H1 (cell line): ENCODE measurements around the gene THAP7. TPM values are rescaled to one million over a fixed set of nuclear protein-coding genes. Genes with fewer than 3 reads are reported as not detected.

Experiments used
- CTCF ChIA-PET: fragments of 300-600 bp; sonication (Branson Sonifier 250); formaldehyde crosslinking; loops from one replicate; lab custom pipeline; 2021; ENCODE audit not compliant: partially characterized antibody; lab: Charles Lee
- POLR2A ChIA-PET: fragments of 300-600 bp; sonication (Branson Sonifier 250); formaldehyde crosslinking; loops from one replicate; lab custom pipeline; 2021; ENCODE audit warnings: inconsistent platforms; ENCODE audit not compliant: partially characterized antibody; lab: Charles Lee
- DNase-seq, 2 experiments: peaks; one replicate each; pipeline versions ENCODE4 v3.0.0 to v3.0.0-alpha.2; 2010 to 2022; ENCODE audit warnings: low spot score in 2 of 2, low read depth in 1 of 2, mixed read lengths in 1 of 2
- FAIRE-seq: peaks from 2 replicates; lab custom pipeline; 2011; peaks lifted over from hg19 to GRCh38; lab: Jason Lieb, UNC
- H2AFZ ChIP-seq: 2 replicates; pipeline ENCODE4 v1.8.1; 2012; ENCODE audit warnings: low read length, inconsistent platforms
- H2AK5ac ChIP-seq: 2 replicates; pipeline ENCODE4 v1.6.1; 2013; ENCODE audit warnings: low read depth, low read length
- H2BK120ac ChIP-seq: replicated peaks from 2 replicates; pipeline ENCODE3; 2013; ENCODE audit warnings: low read depth, low read length, inconsistent platforms
- H2BK12ac ChIP-seq: 2 replicates; pipeline ENCODE4 v1.6.1; 2013; ENCODE audit warnings: low read depth, low read length
- H2BK15ac ChIP-seq: 2 replicates; pipeline ENCODE4 v1.6.1; 2013; ENCODE audit warnings: low read length
- H2BK20ac ChIP-seq: 2 replicates; pipeline ENCODE4 v1.6.1; 2013; ENCODE audit warnings: low read length
- H2BK5ac ChIP-seq: 2 replicates; pipeline ENCODE4 v1.6.1; 2013; ENCODE audit warnings: low read depth, low read length
- H3K14ac ChIP-seq: 2 replicates; pipeline ENCODE4 v1.6.1; 2013; ENCODE audit warnings: inconsistent platforms; ENCODE audit not compliant: insufficient read length
- H3K18ac ChIP-seq: 2 replicates; pipeline ENCODE4 v1.6.1; 2013; ENCODE audit warnings: low read length; ENCODE audit errors: extremely low read depth
- H3K23ac ChIP-seq: 2 replicates; pipeline ENCODE4 v1.6.1; 2013; ENCODE audit warnings: inconsistent platforms; ENCODE audit not compliant: insufficient read length
- H3K23me2 ChIP-seq: 2 replicates; pipeline ENCODE4 v1.6.1; 2013; ENCODE audit warnings: low read depth, low read length
- H3K27ac ChIP-seq: 2 replicates; pipeline ENCODE4 v1.6.1; 2011; ENCODE audit warnings: low read depth, low read length, inconsistent platforms
- H3K27me3 ChIP-seq, 4 experiments: replicated peaks in 1 of 4; 1 replicate in 1 of 4; 2 replicates in 3 of 4; pipeline versions ENCODE4 v1.6.1 to v1.8.1; 2011 to 2013; ENCODE audit warnings: low read length in 3 of 4, mild to moderate bottlenecking in 3 of 4, inconsistent platforms in 2 of 4, mixed read lengths in 2 of 4, moderate library complexity in 1 of 4; ENCODE audit not compliant: control insufficient read depth in 3 of 4, insufficient read depth in 3 of 4; ENCODE audit errors: extremely low read depth in 1 of 4
- H3K36me3 ChIP-seq, 4 experiments: 2 replicates each; pipeline versions ENCODE4 v1.6.1 to v1.8.1; 2011 to 2013; ENCODE audit warnings: mild to moderate bottlenecking in 4 of 4, low read length in 3 of 4, moderate library complexity in 2 of 4, control low read depth in 1 of 4, inconsistent platforms in 1 of 4; ENCODE audit not compliant: insufficient read depth in 4 of 4, control insufficient read depth in 2 of 4
- H3K4ac ChIP-seq: replicated peaks from 2 replicates; pipeline ENCODE3; 2013; ENCODE audit warnings: low read length, low read depth, mixed read lengths, inconsistent platforms; ENCODE audit not compliant: insufficient read length
- H3K4me1 ChIP-seq, 4 experiments: replicated peaks in 1 of 4; 1 replicate in 1 of 4; 2 replicates in 3 of 4; pipeline versions ENCODE4 v1.6.1 to v1.8.1; 2011 to 2013; ENCODE audit warnings: low read length in 3 of 4, inconsistent platforms in 2 of 4, mixed read lengths in 1 of 4; ENCODE audit not compliant: insufficient read depth in 4 of 4, control insufficient read depth in 3 of 4
- H3K4me2 ChIP-seq, 2 experiments: 2 replicates each; pipeline versions ENCODE4 v1.6.1 to v1.8.1; 2011 to 2013; ENCODE audit warnings: low read depth in 2 of 2, low read length in 2 of 2, control low read depth in 1 of 2, inconsistent platforms in 1 of 2, mild to moderate bottlenecking in 1 of 2; ENCODE audit not compliant: insufficient read depth in 1 of 2
- H3K4me3 ChIP-seq, 4 experiments: fragments of 200-600, 300-600 bp in 1 of 4; sonication (generic), shearing (Covaris generic), sonication (Bioruptor Twin) in 1 of 4; 2 replicates each; pipeline versions ENCODE4 v1.5.1 to v1.8.1; 2011 to 2016; ENCODE audit warnings: low read length in 4 of 4, low read depth in 3 of 4, control low read depth in 2 of 4, inconsistent platforms in 2 of 4, mild to moderate bottlenecking in 2 of 4, mixed read lengths in 1 of 4, moderate library complexity in 1 of 4; ENCODE audit not compliant: insufficient read depth in 2 of 4; ENCODE audit errors: extremely low read depth in 1 of 4
- H3K56ac ChIP-seq: replicated peaks from 2 replicates; pipeline ENCODE3; 2013; ENCODE audit warnings: low read depth, mild to moderate bottlenecking, mixed read lengths, low read length, inconsistent platforms; ENCODE audit not compliant: insufficient read length
- H3K79me1 ChIP-seq: 2 replicates; pipeline ENCODE4 v1.6.1; 2013; ENCODE audit warnings: low read depth, low read length, control low read depth
- H3K79me2 ChIP-seq, 2 experiments: 2 replicates each; pipeline versions ENCODE4 v1.6.1 to v1.8.1; 2012 to 2013; ENCODE audit warnings: low read length in 2 of 2, mild to moderate bottlenecking in 2 of 2, inconsistent platforms in 1 of 2; ENCODE audit not compliant: insufficient read depth in 2 of 2, control insufficient read depth in 1 of 2
- H3K9ac ChIP-seq, 4 experiments: replicated peaks in 1 of 4; 1 replicate in 1 of 4; 2 replicates in 3 of 4; pipeline versions ENCODE4 v1.6.1 to v1.8.1; 2011 to 2013; ENCODE audit warnings: low read depth in 3 of 4, low read length in 3 of 4, control low read depth in 2 of 4, mild to moderate bottlenecking in 2 of 4, moderate library complexity in 2 of 4, inconsistent platforms in 1 of 4; ENCODE audit errors: extremely low read depth in 1 of 4
- H3K9me3 ChIP-seq, 2 experiments: 2 replicates each; pipeline versions ENCODE4 v1.6.1 to v1.8.1; 2012 to 2013; ENCODE audit warnings: mild to moderate bottlenecking in 2 of 2, moderate library complexity in 2 of 2, control low read depth in 1 of 2, inconsistent platforms in 1 of 2, low read depth in 1 of 2, low read length in 1 of 2, mixed read lengths in 1 of 2; ENCODE audit not compliant: insufficient read depth in 2 of 2
- H4K20me1 ChIP-seq, 2 experiments: replicated peaks in 1 of 2; 2 replicates each; pipeline versions ENCODE3 to v1.8.1; 2011 to 2013; ENCODE audit warnings: inconsistent platforms in 2 of 2, low read length in 2 of 2, mild to moderate bottlenecking in 1 of 2; ENCODE audit not compliant: insufficient read depth in 2 of 2, control insufficient read depth in 1 of 2
- H4K5ac ChIP-seq: 2 replicates; pipeline ENCODE4 v1.6.1; 2013; ENCODE audit warnings: low read length, low read depth, mixed read lengths, inconsistent platforms; ENCODE audit not compliant: insufficient read length
- H4K8ac ChIP-seq: 2 replicates; pipeline ENCODE4 v1.8.0; 2013; ENCODE audit warnings: mild to moderate bottlenecking, moderate library complexity, low read length, inconsistent platforms; ENCODE audit not compliant: insufficient read depth; ENCODE audit errors: extremely low read depth
- H4K91ac ChIP-seq: replicated peaks from 2 replicates; pipeline ENCODE3; 2013; ENCODE audit warnings: low read length, mixed read lengths, inconsistent platforms; ENCODE audit not compliant: insufficient read length
- GTF2F1 ChIP-seq: IDR thresholded peaks from 2 replicates; pipeline ENCODE4 v1.6.1; 2012; ENCODE audit warnings: low read depth, low read length, improper control_type of control experiment, borderline replicate concordance
- HDAC6 ChIP-seq: IDR thresholded peaks from one replicate; pipeline ENCODE4 v1.7.1; 2012; ENCODE audit warnings: low read depth, mild to moderate bottlenecking, inconsistent platforms, low read length, moderate library complexity
- JUN ChIP-seq: IDR thresholded peaks from 2 replicates; pipeline ENCODE4 v1.6.1; 2011; ENCODE audit warnings: low read depth, mild to moderate bottlenecking, improper control_type of control experiment, low read length
- POLR2AphosphoS5 ChIP-seq: IDR thresholded peaks from 2 replicates; pipeline ENCODE4 v1.6.1; 2011; ENCODE audit warnings: low read depth, low read length
- RNF2 ChIP-seq: fragments of 200-900, 300-1000 bp; sonication (generic); IDR thresholded peaks from 2 replicates; pipeline ENCODE4 v1.7.1; 2016; ENCODE audit warnings: borderline replicate concordance, low read depth, mild to moderate bottlenecking, antibody characterized with exemption, low read length; ENCODE audit not compliant: poor library complexity, severe bottlenecking; ENCODE audit errors: missing control alignments
- WGBS, 2 experiments: shearing (Covaris generic) in 1 of 2; methylation state at CpG; one replicate each; pipeline versions ENCODE4 v1.1.6 to v1.1.7; 2013 to 2015; ENCODE audit warnings: low lambda C conversion rate in 2 of 2, mixed read lengths in 2 of 2, inconsistent platforms in 1 of 2, low coverage in 1 of 2, missing lambda C conversion rate in 1 of 2; ENCODE audit not compliant: insufficient replicate concordance in 2 of 2, insufficient coverage in 1 of 2, insufficient read length in 1 of 2; ENCODE audit errors: extremely low coverage in 1 of 2, missing lambda C conversion rate in 1 of 2; 5-methylcytosine and 5-hydroxymethylcytosine counted together
- polyA plus RNA-seq, 7 experiments: library from polyadenylated mRNA; depleted of rRNA in 3 of 7; stranded (reverse) in 5 of 7; unstranded in 2 of 7; fragments of >200 nt in 5 of 7; fragments of 200-250 nt in 2 of 7; gene quantifications; 1 replicate in 5 of 7; 2 replicates in 1 of 7; 4 replicates in 1 of 7; pipeline versions ENCODE4 v1.2.1 to v1.2.3, GENCODE V29; 2011 to 2013; ENCODE audit warnings: missing spikeins in 2 of 7, mixed read lengths in 2 of 7
- total RNA-seq: library from RNA; stranded (reverse); fragmentation: NEBNext Ultra II Directional; extraction: Animal tissue kit (Norgen Biotek cat#: 25700); gene quantifications from 2 replicates; pipeline ENCODE4 v1.2.1, GENCODE V29; 2021
- TF ChIP-seq, protein P1 (sequence below): IDR thresholded peaks from 2 replicates; pipeline ENCODE4 v1.6.1; 2011; ENCODE audit warnings: low read depth, mild to moderate bottlenecking, low read length; ENCODE audit not compliant: insufficient read depth

The THAP7 gene
- total and polyA plus RNA-seq, 2 of the 8 experiments (the other 6 are each of a cell fraction or from before 2014, with no cell fraction given) = 16.9 to 32.5 TPM

DNA sequence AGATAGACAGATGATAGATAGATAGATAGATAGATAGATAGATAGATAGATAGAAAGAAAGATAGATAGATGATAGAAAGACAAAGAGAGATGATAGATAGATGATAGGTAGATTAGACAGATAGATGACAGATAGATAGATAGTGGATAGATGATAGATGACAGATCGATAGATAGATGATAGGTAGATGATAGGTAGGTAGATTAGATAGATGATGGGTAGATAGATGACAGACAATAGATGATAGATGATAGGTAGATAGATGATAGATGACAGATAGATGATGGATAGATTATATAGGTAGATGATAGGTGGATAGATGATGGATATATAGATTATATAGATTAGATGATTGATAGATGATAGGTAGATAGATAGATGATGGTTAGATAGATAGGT is 15.6 kb downstream of the THAP7 start:
- Histone ChIP-seq H3K36me3 (no peaks in the 10 kb centered on the region; a peak in 1 of 8 replicates), H3K27ac (no peak overlapping the region), H2BK15ac (no peak overlapping the region), H3K4me2 (no peak overlapping the region), H4K5ac (no peak overlapping the region), H4K8ac (no peak overlapping the region), H3K14ac (no peak overlapping the region), H3K23me2 (peaks cover 5% of the 10 kb centered on the region), H3K4me1 (peaks cover 0 to 8% (median 2%) of the 10 kb centered on the region in 4 experiments; a peak in 4 of 7 replicates), H2BK120ac (no peak overlapping the region), H3K23ac (no peak overlapping the region), H2BK5ac (no peak overlapping the region), H3K56ac (no peak overlapping the region), H2AFZ (no peak overlapping the region), H4K91ac (no peak overlapping the region), H2AK5ac (no peak overlapping the region), H3K18ac (no peak overlapping the region), H2BK20ac (no peak overlapping the region), H2BK12ac (no peak overlapping the region), H3K27me3 (peaks cover 0 to 2% (median 1%) of the 10 kb centered on the region in 4 experiments; a peak in 4 of 7 replicates), H3K9ac (no peak overlapping the region), H3K4ac (no peak overlapping the region), H4K20me1 (peaks cover 0 to 8% of the 10 kb centered on the region in 2 experiments), H3K9me3 (no peaks in the 10 kb centered on the region), H3K79me2 (no peaks in the 10 kb centered on the region), H3K4me3 (no peak overlapping the region), H3K79me1 (no peaks in the 10 kb centered on the region)
- POLR2A ChIA-PET = no interaction called here
- CTCF ChIA-PET = interaction anchor here (0.7 to 2.0 kb wide), 3 partner anchors 12 to 15 kb away, joined by 3 to 5 read pairs (median 3); no protein-coding TSS in a partner anchor
- no peak for DNase-seq
- 95 to 100% methylated on average over 1 of the region's 1 CpG for WGBS, 2 experiments
- FAIRE-seq = no peak
- no peak for TF ChIP-seq RNF2
- no peak for TF ChIP-seq HDAC6
- TF ChIP-seq, protein P1, sequence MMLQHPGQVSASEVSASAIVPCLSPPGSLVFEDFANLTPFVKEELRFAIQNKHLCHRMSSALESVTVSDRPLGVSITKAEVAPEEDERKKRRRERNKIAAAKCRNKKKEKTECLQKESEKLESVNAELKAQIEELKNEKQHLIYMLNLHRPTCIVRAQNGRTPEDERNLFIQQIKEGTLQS = no peak
- no peak for TF ChIP-seq JUN
- TF ChIP-seq POLR2AphosphoS5 = no peak
- TF ChIP-seq GTF2F1 = no peak
